ENCODE measurements around the gene UBE2V1. TPM values are rescaled to one million over a fixed set of nuclear protein-coding genes. Genes with fewer than 3 reads are reported as not detected.

The UBE2V1 gene
- polyA plus RNA-seq, 1 experiment = 101 TPM

GRCh38 chr20:50071039-50071888 lies 41.7 kb downstream of the UBE2V1 start:
- POLR2A ChIA-PET = interaction anchor here (0.8 kb wide), 1 partner anchor 87 kb away, joined by 4 read pairs; no protein-coding TSS in a partner anchor
- no peak for DNase-seq (ENCODE audit: low read depth)
- H3K27me3 ChIP-seq (ENCODE audit: control insufficient read depth, insufficient read depth, low read length) = no peaks in the 10 kb centered on the region
- peak; percentile 99 for TF ChIP-seq CTCF (IDR thresholded peaks at IDR 0.05; ENCODE audit: insufficient read depth, low read depth, low read length)
- H3K4me3 ChIP-seq (ENCODE audit: low read depth, low read length) = peak overlapping the region; percentile 30
- no peaks in the 10 kb centered on the region for H3K36me3 ChIP-seq (ENCODE audit: control insufficient read depth, insufficient read depth, low read length)
- CTCF ChIA-PET = interaction anchor here (0.5 to 18.2 kb wide), 45 partner anchors 9 to 507 kb away, joined by 3 to 590 read pairs (median 4); partner anchors contain the start of genes SNAI1 and SPATA2

GRCh38 chr20:50070361-50070760 lies 42.6 kb downstream of the UBE2V1 start:
- Histone ChIP-seq H3K36me3 (ENCODE audit: control insufficient read depth, insufficient read depth, low read length) (no peaks in the 10 kb centered on the region), H3K27me3 (ENCODE audit: control insufficient read depth, insufficient read depth, low read length) (no peaks in the 10 kb centered on the region), H3K4me3 (ENCODE audit: low read depth, low read length) (no peak overlapping the region)
- POLR2A ChIA-PET = no interaction called here
- CTCF ChIA-PET = interaction anchor here (0.7 to 18.2 kb wide), 16 partner anchors 9 to 121 kb away, joined by 3 to 590 read pairs (median 8); partner anchors contain the start of gene SNAI1
- DNase-seq (ENCODE audit: low read depth) = no peak
- TF ChIP-seq CTCF (IDR thresholded peaks at IDR 0.05; ENCODE audit: insufficient read depth, low read depth, low read length) = no peak

GRCh38 chr20:50068041-50068651 lies 44.8 kb downstream of the UBE2V1 start:
- ChIA-PET POLR2A (no interaction called here), CTCF (interaction anchor here (1.8 to 18.2 kb wide), 2 partner anchors 14 to 91 kb away, joined by 3 to 590 read pairs; partner anchors contain the start of gene SNAI1)

GRCh38 chr20:50067461-50067860 lies 45.5 kb downstream of the UBE2V1 start:
- Histone ChIP-seq H3K27me3 (ENCODE audit: control insufficient read depth, insufficient read depth, low read length) (no peaks in the 10 kb centered on the region), H3K36me3 (ENCODE audit: control insufficient read depth, insufficient read depth, low read length) (no peaks in the 10 kb centered on the region), H3K4me3 (ENCODE audit: low read depth, low read length) (no peak overlapping the region)
- POLR2A ChIA-PET = no interaction called here
- DNase-seq (ENCODE audit: low read depth) = no peak
- TF ChIP-seq CTCF (IDR thresholded peaks at IDR 0.05; ENCODE audit: insufficient read depth, low read depth, low read length) = no peak
- CTCF ChIA-PET = interaction anchor here (2.7 to 18.2 kb wide), 2 partner anchors 18 to 90 kb away, joined by 8 to 590 read pairs; partner anchors contain the start of gene SNAI1

More at GRCh38 chr20:50068041-50068651, 44.8 kb downstream of the UBE2V1 start:
- TF ChIP-seq CTCF (IDR thresholded peaks at IDR 0.05; ENCODE audit: insufficient read depth, low read depth, low read length) = no peak
- Histone ChIP-seq H3K27me3 (ENCODE audit: control insufficient read depth, insufficient read depth, low read length) (no peaks in the 10 kb centered on the region), H3K4me3 (ENCODE audit: low read depth, low read length) (no peak overlapping the region), H3K36me3 (ENCODE audit: control insufficient read depth, insufficient read depth, low read length) (no peaks in the 10 kb centered on the region)
- DNase-seq (ENCODE audit: low read depth) = no peak

GRCh38 chr20:50067018-50067417 lies 45.9 kb downstream of the UBE2V1 start:
- Histone ChIP-seq H3K36me3 (ENCODE audit: control insufficient read depth, insufficient read depth, low read length) (no peaks in the 10 kb centered on the region), H3K27me3 (ENCODE audit: control insufficient read depth, insufficient read depth, low read length) (no peaks in the 10 kb centered on the region), H3K4me3 (ENCODE audit: low read depth, low read length) (no peak overlapping the region)
- TF ChIP-seq CTCF (IDR thresholded peaks at IDR 0.05; ENCODE audit: insufficient read depth, low read depth, low read length) = no peak
- ChIA-PET POLR2A (interaction anchor here (0.6 kb wide), 1 partner anchor 81 kb away, joined by 3 read pairs; no protein-coding TSS in a partner anchor), CTCF (interaction anchor here (2.7 to 18.2 kb wide), 2 partner anchors 18 to 90 kb away, joined by 8 to 590 read pairs; partner anchors contain the start of gene SNAI1)
- no peak for DNase-seq (ENCODE audit: low read depth)

Data from BJ (cell line).